Fibroblast of lung (primary cell): ENCODE data around the gene SLC39A7.

Source experiments
- EZH2 ChIP-seq: IDR thresholded peaks from 2 replicates; pipeline ENCODE4 v1.5.1; 2012; ENCODE audit warnings: low read length, control low read depth, mild to moderate bottlenecking; ENCODE audit errors: missing control alignments
- TF ChIP-seq, protein P1 (sequence below), 2 donors: IDR thresholded peaks in 1 of 2; conservative IDR thresholded peaks in 1 of 2; 1 replicate in 1 of 2; 2 replicates in 1 of 2; pipeline ENCODE4 v1.5.1; 2011 to 2012; ENCODE audit warnings: low read length in 2 of 2, control low read depth in 1 of 2, inconsistent platforms in 1 of 2, low read depth in 1 of 2, mild to moderate bottlenecking in 1 of 2

DNA sequence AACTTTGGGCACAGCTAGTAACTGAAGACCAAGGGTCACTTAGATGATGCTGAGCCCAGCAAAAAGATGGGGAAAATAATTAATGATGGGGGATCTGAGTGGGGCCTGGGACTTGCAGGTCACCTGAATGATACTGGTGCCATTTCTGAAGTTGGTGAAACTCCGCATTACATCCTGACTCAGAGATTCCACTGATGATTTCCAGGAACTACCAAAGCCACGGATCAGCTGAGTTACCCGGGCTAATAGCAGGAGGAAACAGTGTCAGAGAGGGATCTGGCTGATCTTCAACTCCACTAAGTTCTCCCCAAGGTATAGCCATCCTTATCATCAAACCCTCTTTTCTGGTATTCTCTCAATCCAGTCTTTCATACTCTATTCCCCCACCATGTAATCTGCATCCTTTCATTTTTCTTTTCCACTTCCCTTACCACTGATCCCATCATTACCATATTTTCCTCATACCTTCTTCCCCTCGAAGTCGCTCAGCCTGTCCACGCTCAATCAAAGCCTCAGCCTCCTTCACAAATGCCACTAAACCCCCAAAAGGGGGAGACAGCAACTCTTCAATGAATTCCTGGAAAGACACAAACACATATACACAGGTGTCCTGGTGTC, 50.8 kb downstream of the SLC39A7 start:
- TF ChIP-seq, protein P1, sequence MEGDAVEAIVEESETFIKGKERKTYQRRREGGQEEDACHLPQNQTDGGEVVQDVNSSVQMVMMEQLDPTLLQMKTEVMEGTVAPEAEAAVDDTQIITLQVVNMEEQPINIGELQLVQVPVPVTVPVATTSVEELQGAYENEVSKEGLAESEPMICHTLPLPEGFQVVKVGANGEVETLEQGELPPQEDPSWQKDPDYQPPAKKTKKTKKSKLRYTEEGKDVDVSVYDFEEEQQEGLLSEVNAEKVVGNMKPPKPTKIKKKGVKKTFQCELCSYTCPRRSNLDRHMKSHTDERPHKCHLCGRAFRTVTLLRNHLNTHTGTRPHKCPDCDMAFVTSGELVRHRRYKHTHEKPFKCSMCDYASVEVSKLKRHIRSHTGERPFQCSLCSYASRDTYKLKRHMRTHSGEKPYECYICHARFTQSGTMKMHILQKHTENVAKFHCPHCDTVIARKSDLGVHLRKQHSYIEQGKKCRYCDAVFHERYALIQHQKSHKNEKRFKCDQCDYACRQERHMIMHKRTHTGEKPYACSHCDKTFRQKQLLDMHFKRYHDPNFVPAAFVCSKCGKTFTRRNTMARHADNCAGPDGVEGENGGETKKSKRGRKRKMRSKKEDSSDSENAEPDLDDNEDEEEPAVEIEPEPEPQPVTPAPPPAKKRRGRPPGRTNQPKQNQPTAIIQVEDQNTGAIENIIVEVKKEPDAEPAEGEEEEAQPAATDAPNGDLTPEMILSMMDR (conservative IDR thresholded peaks at IDR 0.05 in 1 of 2, IDR thresholded peaks at IDR 0.05 in 1 of 2; ENCODE audit: low read depth in 1 of 2, low read length in 2 of 2): no peak
- TF ChIP-seq EZH2: no peak
